Mesothelial cell of epicardium (in vitro differentiated cells): Measurements from ENCODE around the gene KRT82. TPM values are rescaled to one million over a fixed set of nuclear protein-coding genes. Genes with fewer than 3 reads are reported as not detected.

Source experiments
- DNase-seq, 2 experiments: peaks; one replicate each; pipeline ENCODE4 v3.0.0; 2021; ENCODE audit warnings: low spot score in 2 of 2; ENCODE audit not compliant: unreplicated experiment in 2 of 2
- H3K27ac Mint-ChIP-seq: 2 replicates; pipeline ENCODE4 v1.8.0; 2021; ENCODE audit warnings: mixed read lengths
- H3K27me3 Mint-ChIP-seq: 2 replicates; pipeline ENCODE4 v1.8.0; 2021; ENCODE audit warnings: low read depth, mixed read lengths
- H3K36me3 Mint-ChIP-seq: 2 replicates; pipeline ENCODE4 v1.8.0; 2021; ENCODE audit warnings: mixed read lengths
- H3K4me1 Mint-ChIP-seq: 2 replicates; pipeline ENCODE4 v1.8.0; 2021; ENCODE audit warnings: mixed read lengths
- H3K4me3 Mint-ChIP-seq: 2 replicates; pipeline ENCODE4 v1.8.0; 2021; ENCODE audit warnings: mild to moderate bottlenecking, moderate library complexity, mixed read lengths
- H3K9me3 Mint-ChIP-seq: 2 replicates; pipeline ENCODE4 v1.8.0; 2021; ENCODE audit warnings: mixed read lengths
- total RNA-seq: library from RNA; stranded (reverse); gene quantifications from 3 replicates; pipeline ENCODE4 v1.2.1, GENCODE V29; 2021
- TF ChIP-seq, protein P1 (sequence below): fragments of 200-600 bp; sonication (generic); IDR thresholded peaks from one replicate; pipeline ENCODE4 v1.5.0; 2021; ENCODE audit warnings: antibody characterized with exemption; ENCODE audit not compliant: unreplicated experiment

The KRT82 gene
- total RNA-seq, 1 donor from 2014 or later, result not detected

DNA sequence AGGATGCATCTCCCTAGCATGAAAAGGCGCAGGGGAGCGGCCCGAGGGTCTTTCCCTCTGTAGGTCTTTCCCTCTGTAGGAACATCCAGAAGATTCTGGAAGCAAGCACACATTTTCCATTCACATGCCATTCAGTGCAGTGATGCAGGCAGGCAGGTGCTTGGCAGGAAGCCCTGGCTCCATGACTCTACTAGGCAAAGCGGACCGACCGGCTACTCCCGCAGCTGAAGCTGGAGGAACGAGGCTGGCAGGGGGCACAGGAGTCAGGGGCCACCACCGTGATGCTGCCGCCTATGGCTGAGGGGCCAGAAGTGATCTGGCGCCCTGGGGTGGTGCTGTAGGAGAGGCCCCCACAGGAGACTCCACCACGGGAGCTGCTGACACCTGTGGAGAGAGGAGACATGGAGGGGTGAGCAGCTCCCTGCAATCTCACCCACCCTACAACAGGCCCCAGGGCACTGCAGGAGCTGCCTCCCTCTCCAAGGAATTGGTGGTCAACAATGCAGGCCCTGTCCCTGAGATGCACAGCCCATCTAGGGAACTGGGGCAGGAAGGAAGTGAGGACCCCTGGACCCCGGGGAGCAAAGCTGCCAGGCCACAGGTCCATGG, 45.4 kb downstream of the KRT82 start:
- Mint-ChIP-seq H3K27ac (no peak overlapping the region), H3K4me1 (peaks cover 8% of the 10 kb centered on the region), H3K27me3 (peaks cover 23% of the 10 kb centered on the region), H3K36me3 (no peaks in the 10 kb centered on the region), H3K9me3 (no peaks in the 10 kb centered on the region), H3K4me3 (no peak overlapping the region)
- TF ChIP-seq, protein P1, sequence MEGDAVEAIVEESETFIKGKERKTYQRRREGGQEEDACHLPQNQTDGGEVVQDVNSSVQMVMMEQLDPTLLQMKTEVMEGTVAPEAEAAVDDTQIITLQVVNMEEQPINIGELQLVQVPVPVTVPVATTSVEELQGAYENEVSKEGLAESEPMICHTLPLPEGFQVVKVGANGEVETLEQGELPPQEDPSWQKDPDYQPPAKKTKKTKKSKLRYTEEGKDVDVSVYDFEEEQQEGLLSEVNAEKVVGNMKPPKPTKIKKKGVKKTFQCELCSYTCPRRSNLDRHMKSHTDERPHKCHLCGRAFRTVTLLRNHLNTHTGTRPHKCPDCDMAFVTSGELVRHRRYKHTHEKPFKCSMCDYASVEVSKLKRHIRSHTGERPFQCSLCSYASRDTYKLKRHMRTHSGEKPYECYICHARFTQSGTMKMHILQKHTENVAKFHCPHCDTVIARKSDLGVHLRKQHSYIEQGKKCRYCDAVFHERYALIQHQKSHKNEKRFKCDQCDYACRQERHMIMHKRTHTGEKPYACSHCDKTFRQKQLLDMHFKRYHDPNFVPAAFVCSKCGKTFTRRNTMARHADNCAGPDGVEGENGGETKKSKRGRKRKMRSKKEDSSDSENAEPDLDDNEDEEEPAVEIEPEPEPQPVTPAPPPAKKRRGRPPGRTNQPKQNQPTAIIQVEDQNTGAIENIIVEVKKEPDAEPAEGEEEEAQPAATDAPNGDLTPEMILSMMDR, result no peak
- peak in 1 of 2 experiments; percentile 8 for DNase-seq

- H3K27me3 Mint-ChIP-seq, result peaks cover 23% of the 10 kb centered on the region
- TF ChIP-seq, protein P1, result no peak
- H3K4me1 Mint-ChIP-seq, result peaks cover 8% of the 10 kb centered on the region
- no peaks in the 10 kb centered on the region for H3K9me3 Mint-ChIP-seq
- no peak overlapping the region for H3K27ac Mint-ChIP-seq
- no peak overlapping the region for H3K4me3 Mint-ChIP-seq
- peak in 1 of 2 experiments; percentile 3 for DNase-seq
- no peaks in the 10 kb centered on the region for H3K36me3 Mint-ChIP-seq
Observed at GRCh38 chr12:52360106-52360662, 46.0 kb downstream of the KRT82 start.

DNA sequence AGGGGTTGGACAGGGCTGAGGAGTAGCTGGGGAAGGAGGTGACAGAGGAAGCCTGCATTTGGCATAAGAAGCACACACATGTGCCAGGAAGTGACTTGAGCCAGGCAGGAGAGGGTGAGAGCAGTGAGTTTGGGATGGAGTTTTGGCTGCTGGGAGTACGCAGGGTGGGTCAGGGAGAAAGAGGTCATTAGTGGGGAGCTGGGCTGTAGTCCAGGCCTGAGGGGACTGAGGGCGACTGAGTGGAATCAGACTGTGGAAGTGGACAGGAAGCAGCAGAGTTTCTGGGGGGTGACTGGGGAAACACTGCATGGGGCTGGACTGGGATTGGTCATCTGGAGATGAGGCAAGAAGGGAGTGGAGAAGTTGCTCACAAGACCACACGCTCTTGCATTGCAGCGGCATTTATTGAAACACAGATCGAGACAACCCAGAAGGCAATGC, 46.5 kb downstream of the KRT82 start:
- Mint-ChIP-seq H3K36me3 (no peaks in the 10 kb centered on the region), H3K27ac (no peak overlapping the region), H3K4me1 (peaks cover 8% of the 10 kb centered on the region), H3K4me3 (no peak overlapping the region), H3K27me3 (peaks cover 20% of the 10 kb centered on the region), H3K9me3 (no peaks in the 10 kb centered on the region)
- TF ChIP-seq, protein P1, result no peak
- DNase-seq, result peak in 1 of 2 experiments; percentile 1

DNA sequence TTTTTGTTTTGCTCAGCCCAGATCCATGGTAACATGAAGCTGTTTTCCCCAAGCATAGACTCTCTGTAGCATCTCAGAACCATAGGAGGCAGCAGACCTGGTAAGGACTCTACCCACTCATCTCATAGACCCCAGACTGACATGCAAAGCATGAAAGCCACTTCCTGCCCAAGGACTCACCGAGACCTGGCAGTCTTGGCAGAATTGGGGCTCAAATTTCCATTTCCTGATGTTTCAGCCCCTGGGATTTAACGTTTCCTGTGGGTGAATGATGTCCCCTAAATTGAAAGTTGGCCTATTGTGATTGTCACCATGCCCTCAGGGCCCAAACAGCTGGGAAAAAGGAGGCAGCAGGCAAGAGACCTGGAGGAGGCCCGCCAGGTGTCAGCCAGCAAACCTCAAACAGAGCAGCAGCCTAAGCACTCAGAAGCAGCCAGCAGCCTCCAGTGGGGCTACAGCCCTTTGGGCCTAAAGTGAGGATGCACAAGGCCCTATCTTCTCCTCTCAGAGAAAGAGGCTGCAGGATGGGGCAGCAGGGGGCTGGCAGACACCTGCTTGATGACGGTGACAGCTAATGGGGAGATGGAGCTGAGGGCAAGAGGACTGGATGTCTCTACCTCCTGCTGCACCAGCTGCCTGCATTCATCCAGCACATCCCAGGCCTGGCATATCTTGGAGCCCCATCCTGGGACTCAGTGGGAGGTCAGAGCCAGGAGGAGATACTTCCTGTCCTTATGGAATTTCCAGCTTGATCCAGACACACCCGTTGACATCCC, 47.4 kb downstream of the KRT82 start:
- no peak overlapping the region for H3K4me3 Mint-ChIP-seq

DNA sequence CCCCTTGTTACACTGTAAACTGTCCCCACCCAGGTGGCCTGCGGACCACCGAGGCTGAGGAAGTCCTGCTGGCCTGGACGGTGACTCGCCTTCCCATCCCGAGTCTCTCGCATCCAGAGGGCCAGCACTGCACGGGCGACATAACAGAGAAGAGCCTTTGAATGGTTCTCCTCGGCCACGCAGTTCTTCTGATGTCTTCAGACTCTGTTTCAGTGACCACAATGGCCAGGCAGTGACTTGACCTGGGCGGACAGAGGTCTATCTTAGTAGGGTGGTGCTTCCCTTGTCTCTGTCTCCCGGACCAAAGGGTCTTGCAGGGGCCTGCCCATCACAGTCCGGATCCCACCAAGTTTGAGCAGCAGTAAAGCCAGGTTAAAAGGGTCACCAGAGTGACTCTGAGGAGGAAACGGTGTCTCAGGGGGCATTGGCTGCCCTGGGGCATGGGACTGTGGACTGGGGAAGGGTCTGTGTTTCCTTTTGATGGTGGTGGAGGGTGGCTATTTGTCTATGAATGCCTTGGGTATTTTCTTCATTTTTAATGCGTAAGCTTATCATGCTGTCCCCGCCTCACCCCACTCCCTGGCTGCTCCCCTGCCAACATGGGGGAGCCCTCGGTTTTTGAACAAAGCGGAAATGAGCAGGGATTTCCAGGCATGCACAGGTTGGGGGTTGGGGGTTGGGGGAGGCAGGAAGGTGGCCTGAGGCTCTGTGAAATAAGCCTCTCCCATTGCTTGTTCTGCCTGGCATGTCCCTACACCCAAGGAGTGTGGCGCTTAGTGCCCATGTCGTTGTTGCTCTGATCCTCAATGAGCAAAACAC, 49.2 kb downstream of the KRT82 start:
- Mint-ChIP-seq H3K27me3 (peaks cover 23% of the 10 kb centered on the region), H3K36me3 (no peaks in the 10 kb centered on the region), H3K4me3 (no peak overlapping the region), H3K9me3 (no peaks in the 10 kb centered on the region), H3K4me1 (peaks cover 15% of the 10 kb centered on the region), H3K27ac (no peak overlapping the region)
- TF ChIP-seq, protein P1, result no peak
- no peak for DNase-seq

More for the DNA sequence above, 47.4 kb downstream of the KRT82 start:
- Mint-ChIP-seq H3K36me3 (no peaks in the 10 kb centered on the region), H3K27ac (no peak overlapping the region), H3K27me3 (peaks cover 17% of the 10 kb centered on the region), H3K4me1 (peaks cover 12% of the 10 kb centered on the region), H3K9me3 (no peaks in the 10 kb centered on the region)
- DNase-seq, result peak in 1 of 2 experiments; percentile 0
- TF ChIP-seq, protein P1, result no peak
